Progenitor cell of endocrine pancreas (in vitro differentiated cells): ENCODE results near the gene DNAJC7. TPM values are rescaled to one million over a fixed set of nuclear protein-coding genes. Genes with fewer than 3 reads are reported as not detected.
A peak's percentile ranks its signal among the peaks of the same experiment; 100 is the strongest.
"Not testable (repeated sequence)": the region's sequence is repeated elsewhere in the genome, so short reads cannot be mapped to it uniquely, and the experiment has no call there.

Source experiments
- DNase-seq: peaks from one replicate; pipeline ENCODE4 v3.0.0; 2021; ENCODE audit warnings: low spot score; ENCODE audit not compliant: unreplicated experiment
- H3K27ac Mint-ChIP-seq: 2 replicates; pipeline ENCODE4 v1.8.0; 2021; ENCODE audit warnings: mild to moderate bottlenecking, moderate library complexity, mixed read lengths
- H3K27me3 Mint-ChIP-seq: 2 replicates; pipeline ENCODE4 v1.8.0; 2021; ENCODE audit warnings: mixed read lengths
- H3K36me3 Mint-ChIP-seq: 2 replicates; pipeline ENCODE4 v1.8.0; 2022; ENCODE audit warnings: mixed read lengths; ENCODE audit not compliant: insufficient read depth
- H3K4me1 Mint-ChIP-seq: 2 replicates; pipeline ENCODE4 v1.8.0; 2021; ENCODE audit warnings: low read depth, mixed read lengths
- H3K4me3 Mint-ChIP-seq: 2 replicates; pipeline ENCODE4 v1.8.0; 2021; ENCODE audit warnings: low read depth, mild to moderate bottlenecking, moderate library complexity, mixed read lengths
- H3K9me3 Mint-ChIP-seq: 2 replicates; pipeline ENCODE4 v1.8.0; 2021; ENCODE audit warnings: low read depth, mixed read lengths
- CTCF ChIP-seq: fragments of 200-600 bp; sonication (generic); IDR thresholded peaks from one replicate; pipeline ENCODE4 v1.5.0; 2021; ENCODE audit warnings: antibody characterized with exemption, mild to moderate bottlenecking; ENCODE audit not compliant: unreplicated experiment
- total RNA-seq: library from RNA; stranded (reverse); gene quantifications from 2 replicates; pipeline ENCODE4 v1.2.1, GENCODE V29; 2021

Gene DNAJC7
- total RNA-seq, 1 donor from 2014 or later: 117 TPM

GRCh38 chr17:42018339-42018738 lies 1.1 kb upstream of the DNAJC7 start:
- H3K9me3 Mint-ChIP-seq: no peaks in the 10 kb centered on the region
- no peak for DNase-seq
- TF ChIP-seq CTCF: no peak
- no peaks in the 10 kb centered on the region for H3K27me3 Mint-ChIP-seq
- H3K4me3 Mint-ChIP-seq: peak overlapping the region; percentile 88
- H3K27ac Mint-ChIP-seq: peak overlapping the region; percentile 95
- H3K4me1 Mint-ChIP-seq: peaks cover 22% of the 10 kb centered on the region
- H3K36me3 Mint-ChIP-seq: peaks cover 4% of the 10 kb centered on the region

- TF ChIP-seq CTCF: no peak
- H3K36me3 Mint-ChIP-seq: peaks cover 4% of the 10 kb centered on the region
- H3K4me1 Mint-ChIP-seq: peaks cover 22% of the 10 kb centered on the region
- H3K4me3 Mint-ChIP-seq: peak overlapping the region; percentile 88
- peak overlapping the region; percentile 95 for H3K27ac Mint-ChIP-seq
- DNase-seq: no peak
- H3K27me3 Mint-ChIP-seq: no peaks in the 10 kb centered on the region
- H3K9me3 Mint-ChIP-seq: no peaks in the 10 kb centered on the region
Observed at GRCh38 chr17:42017866-42018200, 594 bp upstream of the DNAJC7 start.

GRCh38 chr17:42016411-42016831 lies 818 bp downstream of the DNAJC7 start:
- no peak for TF ChIP-seq CTCF
- Mint-ChIP-seq H3K9me3 (no peaks in the 10 kb centered on the region), H3K4me1 (peaks cover 22% of the 10 kb centered on the region), H3K36me3 (peaks cover 2% of the 10 kb centered on the region), H3K27ac (peak overlapping the region; percentile 99), H3K4me3 (peak overlapping the region; percentile 88), H3K27me3 (no peaks in the 10 kb centered on the region)
- DNase-seq: no peak

GRCh38 chr17:42013740-42014139 lies 3.5 kb downstream of the DNAJC7 start:
- not testable (repeated sequence) for H3K27me3 Mint-ChIP-seq, H3K9me3 Mint-ChIP-seq, H3K36me3 Mint-ChIP-seq, H3K4me3 Mint-ChIP-seq, DNase-seq, H3K27ac Mint-ChIP-seq
- H3K4me1 Mint-ChIP-seq: peaks cover 11% of the 10 kb centered on the region

- H3K4me3 Mint-ChIP-seq, H3K9me3 Mint-ChIP-seq, H3K27me3 Mint-ChIP-seq, H3K36me3 Mint-ChIP-seq, DNase-seq, H3K27ac Mint-ChIP-seq, H3K4me1 Mint-ChIP-seq: not testable (repeated sequence)
Observed at GRCh38 chr17:42012363-42012762, 4.9 kb downstream of the DNAJC7 start.

- no peak for DNase-seq
- Mint-ChIP-seq H3K4me1 (peaks cover 6% of the 10 kb centered on the region), H3K27me3 (no peaks in the 10 kb centered on the region), H3K9me3 (no peaks in the 10 kb centered on the region), H3K4me3 (no peak overlapping the region), H3K36me3 (peaks cover 10% of the 10 kb centered on the region), H3K27ac (no peak overlapping the region)
- TF ChIP-seq CTCF: no peak
Observed at GRCh38 chr17:42010898-42011516, 6.2 kb downstream of the DNAJC7 start.

GRCh38 chr17:42010266-42010680 lies 7.0 kb downstream of the DNAJC7 start:
- H3K9me3 Mint-ChIP-seq, H3K27ac Mint-ChIP-seq, H3K4me1 Mint-ChIP-seq, H3K4me3 Mint-ChIP-seq, H3K27me3 Mint-ChIP-seq, DNase-seq: not testable (repeated sequence)
- peaks cover 10% of the 10 kb centered on the region for H3K36me3 Mint-ChIP-seq
